Testis (tissue), 3 donors: ENCODE data around the gene LHFPL3. TPM values are rescaled to one million over a fixed set of nuclear protein-coding genes. Genes with fewer than 3 reads are reported as not detected.
A peak's percentile ranks its signal among the peaks of the same experiment; 100 is the strongest.
"Not testable (repeated sequence)": the region's sequence is repeated elsewhere in the genome, so short reads cannot be mapped to it uniquely, and the experiment has no call there.

Source experiments
- DNase-seq: peaks from one replicate; pipeline ENCODE4 v3.0.0-alpha.2; 2019
- H3K27ac ChIP-seq, 2 donors: fragments of 200-600 bp; sonication (generic); one replicate each; pipeline ENCODE4 v1.5.1; 2019
- H3K27me3 ChIP-seq: fragments of 200-600 bp; sonication (generic); one replicate; pipeline ENCODE4 v1.5.1; 2019
- H3K36me3 ChIP-seq: fragments of 200-600 bp; sonication (generic); one replicate; pipeline ENCODE4 v1.5.1; 2017; ENCODE audit warnings: low read depth; ENCODE audit errors: missing control alignments
- H3K4me1 ChIP-seq: fragments of 200-600 bp; sonication (generic); one replicate; pipeline ENCODE4 v1.5.1; 2019
- H3K4me3 ChIP-seq, 2 donors: fragments of 200-600 bp; sonication (generic); one replicate each; pipeline ENCODE4 v1.5.1; 2017 to 2019
- H3K9me3 ChIP-seq: fragments of 200-600 bp; sonication (generic); one replicate; pipeline ENCODE4 v1.5.1; 2017
- POLR2A ChIP-seq: fragments of 450-650 bp; IDR thresholded peaks from one replicate; pipeline ENCODE4 v1.6.1; 2017; ENCODE audit warnings: antibody characterized with exemption, mild to moderate bottlenecking, moderate library complexity
- WGBS, 2 donors: methylation state at CpG; one replicate each; pipeline ENCODE4 v1.1.5; 2018; 5-methylcytosine and 5-hydroxymethylcytosine counted together
- intact Hi-C: fragments of 100-400 bp; cut with DNase I; formaldehyde crosslinking; loops from one replicate; pipeline ENCODE4 v1.15.1; 2023; ENCODE audit warnings: low total_unique reads
- polyA plus RNA-seq: library from polyadenylated mRNA; stranded (reverse); fragments of 350-450 nt; fragmentation: Illumina TruSeq; extraction: RNeasy Lipid Tissue Mini Kit (QIAGEN cat#74804); gene quantifications from one replicate; pipeline ENCODE4 v1.2.3, GENCODE V29; 2014; ENCODE audit warnings: low read depth, low replicate concordance; ENCODE audit not compliant: insufficient read depth
- total RNA-seq, 2 donors: library from RNA; depleted of rRNA; stranded (reverse); fragments of >200 nt; gene quantifications; one replicate each; pipeline ENCODE4 v1.2.3, GENCODE V29; 2016
- TF ChIP-seq, protein P1 (sequence below), 3 experiments: fragments of 450-650 bp in 2 of 3; fragments of 200-600 bp in 1 of 3; sonication (generic) in 1 of 3; IDR thresholded peaks; one replicate each; pipeline ENCODE4 v1.5.1; 2016 to 2019; ENCODE audit warnings: antibody characterized with exemption in 3 of 3, mild to moderate bottlenecking in 2 of 3, moderate library complexity in 1 of 3

LHFPL3 gene
- total and polyA plus RNA-seq, 3 donors from 2014 or later = 0.17 to 0.47 (median 0.19) TPM

DNA sequence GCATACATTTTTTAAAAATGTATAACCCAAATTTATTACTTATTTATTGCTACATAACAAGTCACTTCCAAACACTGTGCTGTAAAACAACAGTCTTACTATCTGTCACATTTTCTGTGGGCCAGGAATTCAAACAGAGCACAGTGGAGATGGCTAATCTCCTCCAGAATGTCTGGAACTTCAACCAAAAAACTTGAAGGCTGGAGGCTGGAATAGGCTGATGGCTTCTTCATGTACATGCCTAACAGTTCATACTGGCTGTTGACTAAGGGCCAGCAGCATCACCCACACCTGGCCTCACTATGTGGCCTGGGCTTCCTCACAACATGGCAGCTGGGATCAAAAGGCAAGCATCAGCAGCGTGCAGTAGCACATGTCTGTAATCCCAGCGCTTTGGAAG, 593.2 kb downstream of the LHFPL3 start:
- DNase-seq = no peak
- intact Hi-C loops = no loop called here
- WGBS, 2 donors = 95 to 100% methylated on average over 2 of the region's 2 CpGs
- Histone ChIP-seq H3K4me3 (no peak overlapping the region), H3K27me3 (no peaks in the 10 kb centered on the region), H3K27ac (no peak overlapping the region), H3K36me3 (no peaks in the 10 kb centered on the region), H3K9me3 (no peaks in the 10 kb centered on the region), H3K4me1 (no peaks in the 10 kb centered on the region)
- TF ChIP-seq POLR2A = no peak
- TF ChIP-seq, protein P1, sequence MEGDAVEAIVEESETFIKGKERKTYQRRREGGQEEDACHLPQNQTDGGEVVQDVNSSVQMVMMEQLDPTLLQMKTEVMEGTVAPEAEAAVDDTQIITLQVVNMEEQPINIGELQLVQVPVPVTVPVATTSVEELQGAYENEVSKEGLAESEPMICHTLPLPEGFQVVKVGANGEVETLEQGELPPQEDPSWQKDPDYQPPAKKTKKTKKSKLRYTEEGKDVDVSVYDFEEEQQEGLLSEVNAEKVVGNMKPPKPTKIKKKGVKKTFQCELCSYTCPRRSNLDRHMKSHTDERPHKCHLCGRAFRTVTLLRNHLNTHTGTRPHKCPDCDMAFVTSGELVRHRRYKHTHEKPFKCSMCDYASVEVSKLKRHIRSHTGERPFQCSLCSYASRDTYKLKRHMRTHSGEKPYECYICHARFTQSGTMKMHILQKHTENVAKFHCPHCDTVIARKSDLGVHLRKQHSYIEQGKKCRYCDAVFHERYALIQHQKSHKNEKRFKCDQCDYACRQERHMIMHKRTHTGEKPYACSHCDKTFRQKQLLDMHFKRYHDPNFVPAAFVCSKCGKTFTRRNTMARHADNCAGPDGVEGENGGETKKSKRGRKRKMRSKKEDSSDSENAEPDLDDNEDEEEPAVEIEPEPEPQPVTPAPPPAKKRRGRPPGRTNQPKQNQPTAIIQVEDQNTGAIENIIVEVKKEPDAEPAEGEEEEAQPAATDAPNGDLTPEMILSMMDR (IDR thresholded peaks at IDR 0.05) = no peak

DNA sequence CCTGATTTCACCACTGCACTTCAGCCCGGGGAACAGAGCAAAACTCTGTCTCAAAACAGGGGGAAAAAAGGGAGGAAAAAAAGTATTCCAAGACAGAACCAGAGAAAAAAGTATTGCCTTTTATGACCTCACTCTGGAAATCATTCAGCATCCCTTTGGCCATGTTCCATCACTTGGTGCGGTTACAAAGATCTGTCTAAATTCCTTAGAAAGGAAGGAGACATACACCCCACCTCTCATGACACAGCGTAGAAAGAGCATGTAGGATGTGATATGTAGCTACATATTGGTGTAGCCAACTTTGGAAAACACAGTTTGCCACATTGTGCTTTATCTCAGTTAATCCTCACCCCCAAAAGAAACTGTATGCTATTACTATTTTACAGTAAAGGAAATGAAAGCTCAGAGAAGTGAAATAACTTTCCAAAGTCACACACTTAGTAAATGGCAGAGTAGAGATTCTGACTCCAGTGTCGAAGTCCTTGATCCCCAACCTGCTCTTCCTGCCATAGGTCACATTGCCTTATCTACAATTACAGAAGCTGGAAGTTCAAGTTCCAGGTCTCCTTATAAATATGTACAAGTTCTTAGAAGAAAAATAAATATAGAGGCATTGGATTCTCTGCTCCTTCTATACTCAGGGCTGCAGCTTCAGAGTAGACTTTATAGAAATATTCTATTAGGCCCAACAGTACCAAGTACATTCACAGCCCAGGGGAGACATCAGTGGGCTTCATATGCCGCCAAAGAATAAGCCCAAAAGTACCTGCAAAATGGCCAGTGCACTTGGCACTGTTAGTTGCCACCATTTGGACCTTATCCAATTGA, 594.0 kb downstream of the LHFPL3 start:
- DNase-seq = no peak
- Histone ChIP-seq H3K9me3 (no peaks in the 10 kb centered on the region), H3K4me1 (no peaks in the 10 kb centered on the region), H3K27me3 (no peaks in the 10 kb centered on the region), H3K27ac (peak overlapping the region in 1 of 2 donors; percentile 56), H3K36me3 (no peaks in the 10 kb centered on the region), H3K4me3 (no peak overlapping the region)
- WGBS, 2 donors = 61 to 67% methylated on average over 5 of the region's 5 CpGs
- intact Hi-C loops = no loop called here
- TF ChIP-seq POLR2A = no peak
- TF ChIP-seq, protein P1 (IDR thresholded peaks at IDR 0.05) = no peak

DNA sequence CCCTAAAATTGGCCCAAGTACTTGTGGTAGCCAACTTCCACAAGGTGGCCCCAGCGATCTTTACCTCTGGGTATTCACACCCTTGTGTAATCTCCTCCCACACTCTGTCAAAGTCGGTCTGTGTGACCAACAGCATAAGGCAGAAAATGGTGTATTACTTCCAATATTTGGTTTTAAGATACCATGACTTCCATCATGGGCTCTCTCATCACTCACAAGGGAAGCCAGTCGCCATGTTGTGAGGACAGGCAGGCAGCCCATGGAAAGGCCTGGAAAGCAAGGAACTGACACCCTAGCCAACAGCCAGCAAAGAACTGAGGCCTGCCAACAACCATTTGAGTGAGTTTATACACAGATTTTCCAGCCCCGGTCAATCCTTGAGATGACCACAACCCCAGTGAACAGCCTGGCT, 594.6 kb downstream of the LHFPL3 start:
- DNase-seq = peak; percentile 84
- Histone ChIP-seq H3K4me1 (no peaks in the 10 kb centered on the region), H3K27me3 (no peaks in the 10 kb centered on the region), H3K27ac (peak overlapping the region in 1 of 2 donors; percentile 56), H3K4me3 (no peak overlapping the region), H3K36me3 (no peaks in the 10 kb centered on the region), H3K9me3 (no peaks in the 10 kb centered on the region)
- TF ChIP-seq POLR2A = no peak
- TF ChIP-seq, protein P1 (IDR thresholded peaks at IDR 0.05) = peak; percentile 60 to 64 (median 61)
- intact Hi-C loops = no loop called here
- 41 to 59% methylated on average over 4 of the region's 4 CpGs for WGBS, 2 donors

- H3K27me3 ChIP-seq, H3K4me3 ChIP-seq, H3K9me3 ChIP-seq, H3K27ac ChIP-seq, H3K4me1 ChIP-seq, DNase-seq, H3K36me3 ChIP-seq, intact Hi-C loops: not testable (repeated sequence)
- 90 to 93% methylated on average over 5 of the region's 5 CpGs for WGBS, 2 donors
Observed at GRCh38 chr7:104926189-104926588, 597.8 kb downstream of the LHFPL3 start.

- intact Hi-C loops = no loop called here
- Histone ChIP-seq H3K9me3 (no peaks in the 10 kb centered on the region), H3K4me1 (no peaks in the 10 kb centered on the region), H3K27me3 (no peaks in the 10 kb centered on the region), H3K27ac (no peak overlapping the region), H3K36me3 (no peaks in the 10 kb centered on the region), H3K4me3 (no peak overlapping the region)
- WGBS, 2 donors = 82% methylated on average over 5 of the region's 5 CpGs
- TF ChIP-seq POLR2A = no peak
- TF ChIP-seq, protein P1 (IDR thresholded peaks at IDR 0.05) = no peak
- no peak for DNase-seq
Observed at GRCh38 chr7:104926601-104927041, 598.2 kb downstream of the LHFPL3 start.
